Panc1 (cell line): ENCODE results near the gene NRCAM. TPM values are rescaled to one million over a fixed set of nuclear protein-coding genes. Genes with fewer than 3 reads are reported as not detected.

Experiments
- ATAC-seq: fragments of 200-7000 bp; cut with Tn5 transposase; 2 replicates; pipeline ENCODE4 v1.9.1; 2020; ENCODE audit warnings: mild to moderate bottlenecking, moderate library complexity
- BruUV-seq: library from RNA; stranded (reverse); fragments of 400-500 nt; replicated peaks from 2 replicates; lab custom pipeline; 2021; lab: Mats Ljungman, UMichigan
- CTCF ChIA-PET: fragments of 300-600 bp; sonication (Branson Sonifier 250); formaldehyde crosslinking; loops from one replicate; lab custom pipeline; 2022; ENCODE audit warnings: antibody characterized with exemption; lab: Charles Lee
- POLR2A ChIA-PET: fragments of 300-600 bp; sonication (Branson Sonifier 250); formaldehyde crosslinking; loops from one replicate; lab custom pipeline; 2022; ENCODE audit warnings: antibody characterized with exemption; lab: Charles Lee
- DNase-seq: peaks from one replicate; pipeline ENCODE4 v3.0.0-alpha.2; 2010; ENCODE audit warnings: low read depth, low spot score
- H3K27ac ChIP-seq: 2 replicates; pipeline ENCODE4 v1.5.1; 2011; ENCODE audit warnings: mild to moderate bottlenecking, low read length, inconsistent platforms
- H3K27me3 ChIP-seq: fragments of 200-500 bp; sonication (Bioruptor generic); 2 replicates; pipeline ENCODE4 v1.6.0; 2014; ENCODE audit warnings: low read length, inconsistent platforms; ENCODE audit not compliant: control insufficient read depth, insufficient read depth
- H3K36me3 ChIP-seq: fragments of 200-500 bp; sonication (Bioruptor generic); 2 replicates; pipeline ENCODE4 v1.5.1; 2014; ENCODE audit warnings: inconsistent platforms, mild to moderate bottlenecking, low read length, moderate library complexity; ENCODE audit not compliant: control insufficient read depth, insufficient read depth
- H3K4me1 ChIP-seq: 2 replicates; pipeline ENCODE4 v1.5.1; 2011; ENCODE audit warnings: inconsistent platforms, mild to moderate bottlenecking, low read length, moderate library complexity; ENCODE audit not compliant: control insufficient read depth, insufficient read depth
- H3K4me3 ChIP-seq, 2 experiments: 2 replicates each; pipeline ENCODE4 v1.5.1; 2011 to 2012; ENCODE audit warnings: low read depth in 2 of 2, low read length in 2 of 2, mild to moderate bottlenecking in 2 of 2, inconsistent platforms in 1 of 2, moderate library complexity in 1 of 2
- H3K9me3 ChIP-seq: fragments of 200-500 bp; sonication (Bioruptor generic); 2 replicates; pipeline ENCODE4 v1.5.1; 2014; ENCODE audit warnings: low read depth, mild to moderate bottlenecking, inconsistent platforms, low read length, moderate library complexity; ENCODE audit not compliant: control insufficient read depth, insufficient read depth
- POLR2AphosphoS5 ChIP-seq: IDR thresholded peaks from 2 replicates; pipeline ENCODE4 v1.6.1; 2012; ENCODE audit warnings: mild to moderate bottlenecking, low read depth, low read length, moderate library complexity
- SIN3A ChIP-seq: IDR thresholded peaks from 2 replicates; pipeline ENCODE4 v1.6.1; 2012; ENCODE audit warnings: low read depth, mild to moderate bottlenecking, low read length, moderate library complexity, borderline replicate concordance; ENCODE audit not compliant: insufficient read depth
- TCF7L2 ChIP-seq: IDR thresholded peaks from 2 replicates; pipeline ENCODE4 v1.6.1; 2011; ENCODE audit warnings: mild to moderate bottlenecking, low read depth, low read length, inconsistent platforms
- in situ Hi-C: cut with HindIII; loops from 2 replicates; pipeline ENCODE4 v1.10.0; 2016; ENCODE audit warnings: low sequenced_read_pairs, low pct_unique_long_range_greater_than_20kb
- intact Hi-C: fragments of 100-400 bp; cut with micrococcal nuclease; formaldehyde crosslinking; loops from one replicate; pipeline ENCODE4 v1.10.0; 2022; ENCODE audit not compliant: unreplicated experiment
- total RNA-seq: library from RNA; stranded (reverse); gene quantifications from one replicate; pipeline ENCODE4 v1.2.1, GENCODE V29; 2021; ENCODE audit not compliant: unreplicated experiment
- TF ChIP-seq, protein P1 (sequence below), 2 experiments: IDR thresholded peaks; 2 replicates each; pipeline ENCODE4 v1.6.1; 2011 to 2012; ENCODE audit warnings: low read depth in 2 of 2, control low read depth in 1 of 2, low read length in 1 of 2, mild to moderate bottlenecking in 1 of 2, moderate library complexity in 1 of 2; ENCODE audit not compliant: insufficient read depth in 1 of 2
- TF ChIP-seq, protein P2 (sequence below): fragments of 450-650 bp; IDR thresholded peaks from 2 replicates; pipeline ENCODE4 v1.5.1; 2017; ENCODE audit warnings: mild to moderate bottlenecking

Gene NRCAM
- total RNA-seq, 1 experiment from 2014 or later: 0.21 TPM

DNA sequence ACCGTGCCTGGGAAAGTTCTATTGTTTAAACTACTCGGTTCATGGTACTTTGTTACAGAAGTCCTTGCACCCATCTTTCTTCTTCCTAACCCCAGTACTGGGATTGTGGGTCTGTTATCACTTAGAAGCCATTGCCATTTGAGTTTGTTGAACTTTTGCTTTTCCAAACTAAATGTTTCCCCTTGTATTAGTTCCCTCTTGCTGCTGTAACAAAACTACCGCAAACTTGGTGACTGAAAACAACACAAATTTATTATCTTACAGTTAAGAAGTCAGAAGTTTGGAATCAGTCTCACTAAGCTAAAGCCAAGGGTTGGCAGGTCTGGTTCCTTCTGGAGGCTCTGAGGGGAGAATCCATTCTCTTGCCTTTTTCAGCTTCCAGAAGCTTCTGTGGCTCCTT lies 319.2 kb downstream of the NRCAM start:
- no TSS peak for BruUV-seq
- CTCF ChIA-PET: interaction anchor here (0.7 kb wide), 1 partner anchor 9 kb away, joined by 8 read pairs; no protein-coding TSS in a partner anchor
- DNase-seq: no peak

DNA sequence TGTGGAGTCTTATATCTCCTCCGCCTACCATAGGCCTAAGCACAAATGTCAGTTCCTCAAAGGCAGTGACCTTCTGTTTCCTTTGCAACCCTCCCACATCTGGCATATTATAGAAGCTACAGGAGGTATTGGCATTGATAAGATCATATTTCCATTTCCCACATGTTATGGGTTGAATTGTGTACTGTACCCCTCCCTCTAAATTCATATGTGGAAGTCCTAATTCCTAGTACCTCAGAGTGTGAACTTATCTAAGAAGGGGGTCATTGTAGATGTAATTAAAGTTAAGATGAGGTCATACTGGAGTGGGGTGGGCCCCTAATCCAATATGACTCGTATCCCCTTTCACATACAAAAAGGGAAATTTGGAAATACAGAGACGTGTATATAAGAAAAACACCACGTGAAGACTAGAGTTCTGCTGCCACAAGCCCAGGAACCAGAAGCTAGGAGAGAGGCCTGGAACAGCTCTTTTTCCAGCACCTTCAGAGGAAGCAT lies 320.0 kb downstream of the NRCAM start:
- in situ Hi-C loops: no loop called here
- CTCF ChIA-PET: no interaction called here

More for the DNA sequence above, 319.2 kb downstream of the NRCAM start:
- Histone ChIP-seq H3K9me3 (no peaks in the 10 kb centered on the region), H3K4me1 (no peaks in the 10 kb centered on the region), H3K27ac (no peak overlapping the region), H3K4me3 (no peak overlapping the region), H3K36me3 (no peaks in the 10 kb centered on the region; the same call in 1 of the 2 replicates), H3K27me3 (no peaks in the 10 kb centered on the region)
- intact Hi-C loops (no loop called here), in situ Hi-C loops (no loop called here)
- POLR2A ChIA-PET: no interaction called here
- TF ChIP-seq POLR2AphosphoS5 (no peak), TCF7L2 (no peak), SIN3A (no peak)
- TF ChIP-seq, protein P1, sequence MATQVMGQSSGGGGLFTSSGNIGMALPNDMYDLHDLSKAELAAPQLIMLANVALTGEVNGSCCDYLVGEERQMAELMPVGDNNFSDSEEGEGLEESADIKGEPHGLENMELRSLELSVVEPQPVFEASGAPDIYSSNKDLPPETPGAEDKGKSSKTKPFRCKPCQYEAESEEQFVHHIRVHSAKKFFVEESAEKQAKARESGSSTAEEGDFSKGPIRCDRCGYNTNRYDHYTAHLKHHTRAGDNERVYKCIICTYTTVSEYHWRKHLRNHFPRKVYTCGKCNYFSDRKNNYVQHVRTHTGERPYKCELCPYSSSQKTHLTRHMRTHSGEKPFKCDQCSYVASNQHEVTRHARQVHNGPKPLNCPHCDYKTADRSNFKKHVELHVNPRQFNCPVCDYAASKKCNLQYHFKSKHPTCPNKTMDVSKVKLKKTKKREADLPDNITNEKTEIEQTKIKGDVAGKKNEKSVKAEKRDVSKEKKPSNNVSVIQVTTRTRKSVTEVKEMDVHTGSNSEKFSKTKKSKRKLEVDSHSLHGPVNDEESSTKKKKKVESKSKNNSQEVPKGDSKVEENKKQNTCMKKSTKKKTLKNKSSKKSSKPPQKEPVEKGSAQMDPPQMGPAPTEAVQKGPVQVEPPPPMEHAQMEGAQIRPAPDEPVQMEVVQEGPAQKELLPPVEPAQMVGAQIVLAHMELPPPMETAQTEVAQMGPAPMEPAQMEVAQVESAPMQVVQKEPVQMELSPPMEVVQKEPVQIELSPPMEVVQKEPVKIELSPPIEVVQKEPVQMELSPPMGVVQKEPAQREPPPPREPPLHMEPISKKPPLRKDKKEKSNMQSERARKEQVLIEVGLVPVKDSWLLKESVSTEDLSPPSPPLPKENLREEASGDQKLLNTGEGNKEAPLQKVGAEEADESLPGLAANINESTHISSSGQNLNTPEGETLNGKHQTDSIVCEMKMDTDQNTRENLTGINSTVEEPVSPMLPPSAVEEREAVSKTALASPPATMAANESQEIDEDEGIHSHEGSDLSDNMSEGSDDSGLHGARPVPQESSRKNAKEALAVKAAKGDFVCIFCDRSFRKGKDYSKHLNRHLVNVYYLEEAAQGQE (IDR thresholded peaks at IDR 0.05; ENCODE audit: insufficient read depth in 1 of 2, low read depth in 2 of 2, low read length in 1 of 2): no peak
- TF ChIP-seq, protein P2, sequence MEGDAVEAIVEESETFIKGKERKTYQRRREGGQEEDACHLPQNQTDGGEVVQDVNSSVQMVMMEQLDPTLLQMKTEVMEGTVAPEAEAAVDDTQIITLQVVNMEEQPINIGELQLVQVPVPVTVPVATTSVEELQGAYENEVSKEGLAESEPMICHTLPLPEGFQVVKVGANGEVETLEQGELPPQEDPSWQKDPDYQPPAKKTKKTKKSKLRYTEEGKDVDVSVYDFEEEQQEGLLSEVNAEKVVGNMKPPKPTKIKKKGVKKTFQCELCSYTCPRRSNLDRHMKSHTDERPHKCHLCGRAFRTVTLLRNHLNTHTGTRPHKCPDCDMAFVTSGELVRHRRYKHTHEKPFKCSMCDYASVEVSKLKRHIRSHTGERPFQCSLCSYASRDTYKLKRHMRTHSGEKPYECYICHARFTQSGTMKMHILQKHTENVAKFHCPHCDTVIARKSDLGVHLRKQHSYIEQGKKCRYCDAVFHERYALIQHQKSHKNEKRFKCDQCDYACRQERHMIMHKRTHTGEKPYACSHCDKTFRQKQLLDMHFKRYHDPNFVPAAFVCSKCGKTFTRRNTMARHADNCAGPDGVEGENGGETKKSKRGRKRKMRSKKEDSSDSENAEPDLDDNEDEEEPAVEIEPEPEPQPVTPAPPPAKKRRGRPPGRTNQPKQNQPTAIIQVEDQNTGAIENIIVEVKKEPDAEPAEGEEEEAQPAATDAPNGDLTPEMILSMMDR: no peak
- no peak for ATAC-seq

More for the DNA sequence above, 320.0 kb downstream of the NRCAM start:
- no peaks in the 10 kb centered on the region for H3K9me3 ChIP-seq
- no peaks in the 10 kb centered on the region for H3K27me3 ChIP-seq
- POLR2A ChIA-PET: interaction anchor here (0.6 kb wide), 1 partner anchor 143 kb away, joined by 3 read pairs; no protein-coding TSS in a partner anchor
- intact Hi-C loops: no loop called here
- no peak overlapping the region for H3K27ac ChIP-seq
- DNase-seq (no peak), ATAC-seq (no peak)
- TF ChIP-seq SIN3A (no peak), POLR2AphosphoS5 (no peak), TCF7L2 (no peak)
- TF ChIP-seq, protein P2: no peak
- TF ChIP-seq, protein P1 (IDR thresholded peaks at IDR 0.05; ENCODE audit: insufficient read depth in 1 of 2, low read depth in 2 of 2, low read length in 1 of 2): no peak
- H3K4me1 ChIP-seq: no peaks in the 10 kb centered on the region
- no peak overlapping the region for H3K4me3 ChIP-seq
- BruUV-seq: no TSS peak
- no peaks in the 10 kb centered on the region; the same call in 1 of the 2 replicates for H3K36me3 ChIP-seq
